Measurements from ENCODE around the gene GRK3.

GRK3 gene

GRCh38 chr22:25628494-25628893 lies 64.0 kb downstream of the GRK3 start:
- DNase-seq: no peak

GRCh38 chr22:25629613-25630012 lies 65.1 kb downstream of the GRK3 start:
- no peak for DNase-seq

- no peak for DNase-seq
These were observed 66.0 kb downstream of the GRK3 start for GRCh38 chr22:25630447-25630846.

GRCh38 chr22:25636323-25636722 lies 71.8 kb downstream of the GRK3 start:
- DNase-seq: no peak

GRCh38 chr22:25637032-25637431 lies 72.6 kb downstream of the GRK3 start:
- no peak for DNase-seq

GRCh38 chr22:25637672-25638071 lies 73.2 kb downstream of the GRK3 start:
- DNase-seq: no peak

- DNase-seq: no peak
These were observed 74.2 kb downstream of the GRK3 start for GRCh38 chr22:25638638-25639037.

GRCh38 chr22:25641650-25642049 lies 77.2 kb downstream of the GRK3 start:
- DNase-seq: no peak

GRCh38 chr22:25643232-25644000 lies 78.9 kb downstream of the GRK3 start:
- no peak for DNase-seq

GRCh38 chr22:25644122-25644521 lies 79.6 kb downstream of the GRK3 start:
- no peak for DNase-seq

GRCh38 chr22:25645266-25645665 lies 80.8 kb downstream of the GRK3 start:
- DNase-seq: no peak

GRCh38 chr22:25645964-25646363 lies 81.5 kb downstream of the GRK3 start:
- no peak for DNase-seq

GRCh38 chr22:25650833-25651232 lies 86.4 kb downstream of the GRK3 start:
- no peak for DNase-seq

- no peak for DNase-seq
These were observed 87.0 kb downstream of the GRK3 start for GRCh38 chr22:25651332-25652085.

- DNase-seq: no peak
These were observed 90.2 kb downstream of the GRK3 start for GRCh38 chr22:25654676-25655075.

GRCh38 chr22:25655371-25655935 lies 91.0 kb downstream of the GRK3 start:
- no peak for DNase-seq

GRCh38 chr22:25656724-25657123 lies 92.2 kb downstream of the GRK3 start:
- DNase-seq: no peak

- no peak for DNase-seq
These were observed 94.2 kb downstream of the GRK3 start for GRCh38 chr22:25658633-25659032.

GRCh38 chr22:25659413-25659812 lies 94.9 kb downstream of the GRK3 start:
- DNase-seq: no peak

GRCh38 chr22:25660336-25660735 lies 95.9 kb downstream of the GRK3 start:
- DNase-seq: no peak

- no peak for DNase-seq
These were observed 96.6 kb downstream of the GRK3 start for GRCh38 chr22:25661073-25661472.

GRCh38 chr22:25663654-25664053 lies 99.2 kb downstream of the GRK3 start:
- DNase-seq: no peak

GRCh38 chr22:25666308-25666707 lies 101.8 kb downstream of the GRK3 start:
- no peak for DNase-seq

- DNase-seq: no peak
These were observed 104.0 kb downstream of the GRK3 start for GRCh38 chr22:25668437-25668836.

All from activated CD4-positive, CD25-positive, alpha-beta regulatory T cell (primary cell).